ENCODE results near the gene TRAF4.
A peak's percentile ranks its signal among the peaks of the same experiment; 100 is the strongest.

The TRAF4 gene

GRCh38 chr17:28738680-28739384 lies 5.0 kb upstream of the TRAF4 start:
- TF ChIP-seq CTCF (IDR thresholded peaks at IDR 0.05; ENCODE audit: insufficient read depth, low read length, missing control alignments), result no peak
- no peak overlapping the region for H3K4me3 ChIP-seq (ENCODE audit: low read depth, low read length)
- ChIA-PET CTCF (interaction anchor here (0.9 to 2.7 kb wide), 4 partner anchors 10 to 12 kb away, joined by 3 to 9 read pairs (median 3); partner anchors contain the start of gene NEK8), POLR2A (interaction anchor here (0.6 to 1.1 kb wide), 2 partner anchors 17 to 19 kb away, joined by 3 to 4 read pairs; partner anchors contain the start of gene RPL23A)
- no peak for DNase-seq (ENCODE audit: low read depth, low spot score)

DNA sequence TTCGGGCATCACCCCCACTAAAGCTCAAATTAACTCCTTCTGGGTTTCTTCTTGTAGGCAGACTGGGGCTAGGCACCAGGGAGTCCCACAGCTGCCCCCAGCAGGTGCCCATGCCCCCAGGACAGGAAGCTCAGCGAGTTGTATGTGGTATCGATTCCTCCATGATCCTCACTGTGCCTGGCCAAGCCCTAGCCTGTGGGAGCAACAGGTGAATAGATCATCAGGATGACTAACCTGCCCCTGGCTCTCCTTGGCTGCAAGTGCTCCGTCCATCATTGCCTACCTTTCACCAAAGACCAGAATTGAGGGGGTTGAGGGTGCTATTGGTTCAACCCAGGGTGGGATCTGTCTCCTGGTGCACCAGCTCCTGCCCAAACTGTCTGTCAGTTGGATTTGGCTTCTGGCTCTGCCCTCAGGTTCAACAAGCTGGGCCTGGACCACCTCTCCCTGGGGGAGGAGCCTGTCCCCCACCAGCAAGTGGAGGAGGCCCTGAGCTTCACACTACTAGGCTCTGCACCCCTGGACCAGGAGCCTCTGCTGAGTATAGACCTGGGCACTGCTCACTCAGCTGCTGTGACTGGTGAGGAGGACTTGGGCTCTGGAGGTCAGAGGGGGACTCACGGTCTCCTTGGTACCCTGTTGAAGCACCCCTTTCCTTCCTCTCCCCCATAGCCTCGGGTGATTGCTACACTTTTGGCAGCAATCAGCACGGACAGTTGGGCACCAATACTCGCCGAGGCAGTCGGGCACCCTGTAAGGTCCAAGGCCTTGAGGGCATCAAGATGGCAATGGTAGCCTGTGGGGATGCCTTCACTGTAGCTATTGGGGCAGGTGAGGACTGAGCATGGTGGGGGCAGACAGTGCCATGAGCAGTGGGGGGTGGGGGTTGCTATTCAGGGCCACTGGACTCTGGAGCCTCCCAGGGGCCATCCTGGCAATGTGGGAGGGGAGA lies 3.1 kb upstream of the TRAF4 start:
- no peak for TF ChIP-seq CTCF (IDR thresholded peaks at IDR 0.05; ENCODE audit: insufficient read depth, low read length, missing control alignments)
- H3K4me3 ChIP-seq (ENCODE audit: low read depth, low read length), result no peak overlapping the region
- POLR2A ChIA-PET, result interaction anchor here (13.2 kb wide), 1 partner anchor 13 kb away, joined by 174 read pairs; the partner anchor contains the start of genes NEK8 and TLCD1
- CTCF ChIA-PET, result interaction anchor here (1.5 to 17.9 kb wide), 5 partner anchors 9 to 213 kb away, joined by 3 to 603 read pairs (median 9); partner anchors contain the start of genes NEK8, RPL23A and TLCD1
- no peak for DNase-seq (ENCODE audit: low read depth, low spot score)

GRCh38 chr17:28741358-28742349 lies 2.2 kb upstream of the TRAF4 start:
- no peak for DNase-seq (ENCODE audit: low read depth, low spot score)
- no peak overlapping the region for H3K4me3 ChIP-seq (ENCODE audit: low read depth, low read length)
- CTCF ChIA-PET, result interaction anchor here (1.0 to 17.9 kb wide), 5 partner anchors 8 to 212 kb away, joined by 3 to 603 read pairs (median 8); partner anchors contain the start of genes NEK8, RPL23A and TLCD1

DNA sequence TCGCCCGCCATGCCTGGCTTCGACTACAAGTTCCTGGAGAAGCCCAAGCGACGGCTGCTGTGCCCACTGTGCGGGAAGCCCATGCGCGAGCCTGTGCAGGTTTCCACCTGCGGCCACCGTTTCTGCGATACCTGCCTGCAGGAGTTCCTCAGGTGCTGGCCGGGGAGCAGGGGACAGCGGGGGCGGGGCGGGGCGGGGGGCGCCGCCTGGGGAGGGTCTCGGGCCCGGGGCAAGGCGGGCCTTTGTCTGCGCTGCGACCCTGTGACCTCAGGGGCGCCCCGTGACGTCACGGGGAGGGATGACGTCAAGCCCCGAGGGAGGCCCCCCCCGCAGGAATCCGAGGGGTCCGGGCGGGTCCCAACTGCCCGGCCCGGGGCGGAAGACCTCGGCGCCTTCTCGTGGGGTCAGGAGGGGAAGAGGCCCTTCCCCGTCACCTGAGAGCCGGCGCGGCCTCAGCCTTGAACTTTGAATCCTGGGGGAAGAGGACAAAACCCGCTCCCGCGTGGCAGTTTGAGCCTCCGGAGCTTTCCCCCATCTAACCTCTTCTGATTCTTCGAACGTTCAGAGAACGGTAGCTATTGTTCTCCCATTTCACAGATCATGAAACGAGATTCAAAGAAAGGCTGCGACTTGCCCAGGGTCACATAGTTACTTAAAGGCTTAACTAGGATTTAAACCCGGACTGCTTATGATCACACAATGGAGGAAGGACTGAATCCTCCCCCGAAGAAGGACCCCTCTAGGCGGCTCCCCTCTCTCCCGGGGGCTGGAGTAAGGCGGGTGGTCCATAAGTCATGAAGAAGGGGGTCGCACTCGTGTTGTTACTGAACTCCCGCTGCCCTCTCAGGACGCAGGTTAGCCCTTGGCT lies 527 bp downstream of the TRAF4 start:
- TF ChIP-seq CTCF (IDR thresholded peaks at IDR 0.05; ENCODE audit: insufficient read depth, low read length, missing control alignments), result no peak
- CTCF ChIA-PET, result interaction anchor here (0.6 to 17.9 kb wide), 6 partner anchors 9 to 372 kb away, joined by 3 to 603 read pairs (median 10); partner anchors contain the start of genes NEK8, RPL23A and TLCD1
- no peak for DNase-seq (ENCODE audit: low read depth, low spot score)
- peak overlapping the region; percentile 93 for H3K4me3 ChIP-seq (ENCODE audit: low read depth, low read length)
- POLR2A ChIA-PET, result interaction anchor here (0.7 to 13.2 kb wide), 7 partner anchors 9 to 850 kb away, joined by 3 to 174 read pairs (median 4); partner anchors contain the start of genes NEK8, RPL23A and TLCD1

More at GRCh38 chr17:28741358-28742349, 2.2 kb upstream of the TRAF4 start:
- POLR2A ChIA-PET, result interaction anchor here (13.2 kb wide), 1 partner anchor 14 kb away, joined by 174 read pairs; the partner anchor contains the start of genes NEK8 and TLCD1
- TF ChIP-seq CTCF (IDR thresholded peaks at IDR 0.05; ENCODE audit: insufficient read depth, low read length, missing control alignments), result no peak

Measured in AG04449 (cell line).